HFF-Myc (cell line): ENCODE results near the gene SCG5.

Experiments used
- DNase-seq: peaks from one replicate; pipeline ENCODE4 v3.0.0-alpha.2; 2011; ENCODE audit warnings: low read depth; ENCODE audit errors: extremely low read depth
- H3K4me3 ChIP-seq: replicated peaks from 2 replicates; pipeline ENCODE4 v1.5.1; 2011; ENCODE audit warnings: low read depth, mild to moderate bottlenecking, control low read depth, low read length
- TF ChIP-seq, protein P1 (sequence below): IDR thresholded peaks from 2 replicates; pipeline ENCODE4 v1.5.1; 2012; ENCODE audit warnings: mild to moderate bottlenecking, low read depth, low read length, control low read depth; ENCODE audit errors: missing control alignments

SCG5 gene

DNA sequence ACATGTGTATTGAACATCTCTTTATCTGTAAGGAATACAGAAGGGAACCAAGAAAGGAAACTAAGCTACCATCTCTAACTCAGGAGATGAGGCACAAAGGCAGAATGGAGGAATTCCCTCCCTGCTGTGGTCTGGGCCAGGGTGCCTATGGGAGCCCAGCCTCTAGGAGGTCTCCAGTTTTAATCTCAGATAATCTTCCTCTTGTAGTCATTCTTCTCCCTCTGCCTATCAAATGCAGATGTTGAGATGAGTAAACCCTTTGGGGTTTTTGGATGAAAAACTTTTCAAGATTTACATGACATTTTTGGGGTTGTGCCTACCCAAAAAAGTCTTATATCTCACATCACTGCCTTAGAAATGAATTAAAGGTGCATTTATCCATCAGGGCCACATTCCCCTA is 23.3 kb downstream of the SCG5 start:
- no peak overlapping the region for H3K4me3 ChIP-seq
- TF ChIP-seq, protein P1, sequence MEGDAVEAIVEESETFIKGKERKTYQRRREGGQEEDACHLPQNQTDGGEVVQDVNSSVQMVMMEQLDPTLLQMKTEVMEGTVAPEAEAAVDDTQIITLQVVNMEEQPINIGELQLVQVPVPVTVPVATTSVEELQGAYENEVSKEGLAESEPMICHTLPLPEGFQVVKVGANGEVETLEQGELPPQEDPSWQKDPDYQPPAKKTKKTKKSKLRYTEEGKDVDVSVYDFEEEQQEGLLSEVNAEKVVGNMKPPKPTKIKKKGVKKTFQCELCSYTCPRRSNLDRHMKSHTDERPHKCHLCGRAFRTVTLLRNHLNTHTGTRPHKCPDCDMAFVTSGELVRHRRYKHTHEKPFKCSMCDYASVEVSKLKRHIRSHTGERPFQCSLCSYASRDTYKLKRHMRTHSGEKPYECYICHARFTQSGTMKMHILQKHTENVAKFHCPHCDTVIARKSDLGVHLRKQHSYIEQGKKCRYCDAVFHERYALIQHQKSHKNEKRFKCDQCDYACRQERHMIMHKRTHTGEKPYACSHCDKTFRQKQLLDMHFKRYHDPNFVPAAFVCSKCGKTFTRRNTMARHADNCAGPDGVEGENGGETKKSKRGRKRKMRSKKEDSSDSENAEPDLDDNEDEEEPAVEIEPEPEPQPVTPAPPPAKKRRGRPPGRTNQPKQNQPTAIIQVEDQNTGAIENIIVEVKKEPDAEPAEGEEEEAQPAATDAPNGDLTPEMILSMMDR, result no peak
- no peak for DNase-seq

DNA sequence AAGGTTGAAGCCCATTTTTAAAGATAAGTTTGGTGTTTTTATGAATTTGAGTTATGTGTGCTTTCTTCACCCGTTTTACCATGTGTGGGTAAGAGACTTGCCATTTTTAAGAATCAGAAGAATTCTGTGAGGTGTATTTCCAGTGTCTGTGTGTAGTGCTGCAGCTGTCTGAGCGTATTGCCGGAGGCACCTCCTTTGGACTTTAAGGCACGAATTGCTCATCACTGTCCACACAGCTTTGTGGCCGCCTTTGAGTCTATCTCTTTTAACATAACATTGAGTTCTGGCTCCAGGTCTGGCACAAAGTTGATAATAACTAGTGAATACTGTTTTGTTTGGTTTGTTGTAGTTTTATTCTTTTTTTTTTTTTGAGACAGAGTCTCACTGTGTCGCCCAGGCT is 25.8 kb downstream of the SCG5 start:
- TF ChIP-seq, protein P1, result no peak
- DNase-seq, result no peak
- H3K4me3 ChIP-seq, result no peak overlapping the region

DNA sequence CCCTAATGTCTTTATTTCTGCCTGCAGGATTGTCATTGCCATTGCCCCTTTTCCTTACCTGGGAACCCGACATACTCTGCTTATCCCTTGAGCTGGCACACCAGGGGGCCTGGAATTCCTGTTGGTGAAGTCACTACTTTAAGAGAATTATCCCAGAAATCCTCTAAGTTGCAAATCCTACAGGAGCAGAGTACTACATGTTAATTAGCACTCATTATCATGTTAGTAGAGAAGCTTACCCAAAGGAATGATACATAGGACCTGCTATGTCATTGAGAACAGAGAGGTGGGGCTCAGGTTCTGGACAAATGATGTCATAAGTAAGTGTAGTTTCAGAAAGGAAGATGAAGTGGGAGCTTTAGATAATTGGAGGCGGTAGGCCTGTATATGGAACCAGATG is 27.4 kb downstream of the SCG5 start:
- DNase-seq, result no peak

DNA sequence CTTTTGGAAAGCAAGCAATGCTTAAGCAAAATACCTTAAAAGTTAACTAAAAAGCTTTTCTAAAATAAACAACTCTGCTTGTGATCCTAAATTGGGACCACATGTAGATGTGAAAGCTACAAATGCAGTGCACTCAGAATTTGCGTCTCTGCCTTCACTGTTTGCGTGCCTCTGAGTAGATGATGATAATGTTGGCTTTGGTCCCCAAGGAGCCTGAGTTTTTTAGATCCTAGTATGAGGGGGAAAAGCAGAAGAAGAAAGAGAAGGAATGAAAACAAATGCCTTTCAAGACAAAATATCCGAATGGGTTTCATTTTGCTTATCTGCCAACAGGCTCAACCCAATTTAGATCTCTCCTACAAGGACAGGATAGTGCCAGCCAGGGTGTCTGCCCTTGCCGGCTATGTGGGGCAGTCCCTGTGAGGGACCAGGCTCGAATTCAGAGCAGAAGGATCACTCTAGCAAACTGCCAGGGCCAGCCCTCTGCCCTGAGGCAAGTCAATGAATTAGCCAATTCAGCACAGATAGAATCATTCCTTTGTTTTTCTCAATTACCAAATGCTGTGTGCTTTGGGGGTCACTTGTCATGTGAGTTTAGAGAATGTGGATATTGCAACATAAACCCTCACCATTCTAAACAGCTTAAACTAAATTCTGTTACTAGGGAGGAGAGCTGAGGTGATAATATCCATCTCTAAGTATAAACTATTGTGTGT is 28.5 kb downstream of the SCG5 start:
- no peak overlapping the region for H3K4me3 ChIP-seq
- TF ChIP-seq, protein P1, result no peak
- DNase-seq, result no peak

More for the DNA sequence above, 27.4 kb downstream of the SCG5 start:
- TF ChIP-seq, protein P1, result no peak
- no peak overlapping the region for H3K4me3 ChIP-seq

DNA sequence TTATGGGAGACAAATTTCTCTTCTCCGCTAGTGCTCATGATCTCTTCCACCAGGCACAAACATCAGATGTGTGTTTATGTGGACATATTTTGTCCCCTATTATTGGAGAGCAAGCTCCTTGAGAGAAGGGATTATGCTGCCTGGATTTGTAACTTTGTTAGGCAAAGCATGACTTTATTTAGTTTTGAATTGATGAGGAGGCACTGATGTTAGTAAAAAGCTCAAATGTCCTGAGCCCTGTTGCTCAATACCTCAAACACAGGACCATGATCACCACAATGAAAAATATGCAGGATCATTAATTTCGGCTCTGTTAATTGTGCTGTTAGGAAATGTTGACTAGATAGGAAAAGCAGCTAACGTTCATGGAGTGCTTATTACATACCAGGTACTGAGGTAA is 29.1 kb downstream of the SCG5 start:
- H3K4me3 ChIP-seq, result no peak overlapping the region
- no peak for DNase-seq
- TF ChIP-seq, protein P1, result no peak

DNA sequence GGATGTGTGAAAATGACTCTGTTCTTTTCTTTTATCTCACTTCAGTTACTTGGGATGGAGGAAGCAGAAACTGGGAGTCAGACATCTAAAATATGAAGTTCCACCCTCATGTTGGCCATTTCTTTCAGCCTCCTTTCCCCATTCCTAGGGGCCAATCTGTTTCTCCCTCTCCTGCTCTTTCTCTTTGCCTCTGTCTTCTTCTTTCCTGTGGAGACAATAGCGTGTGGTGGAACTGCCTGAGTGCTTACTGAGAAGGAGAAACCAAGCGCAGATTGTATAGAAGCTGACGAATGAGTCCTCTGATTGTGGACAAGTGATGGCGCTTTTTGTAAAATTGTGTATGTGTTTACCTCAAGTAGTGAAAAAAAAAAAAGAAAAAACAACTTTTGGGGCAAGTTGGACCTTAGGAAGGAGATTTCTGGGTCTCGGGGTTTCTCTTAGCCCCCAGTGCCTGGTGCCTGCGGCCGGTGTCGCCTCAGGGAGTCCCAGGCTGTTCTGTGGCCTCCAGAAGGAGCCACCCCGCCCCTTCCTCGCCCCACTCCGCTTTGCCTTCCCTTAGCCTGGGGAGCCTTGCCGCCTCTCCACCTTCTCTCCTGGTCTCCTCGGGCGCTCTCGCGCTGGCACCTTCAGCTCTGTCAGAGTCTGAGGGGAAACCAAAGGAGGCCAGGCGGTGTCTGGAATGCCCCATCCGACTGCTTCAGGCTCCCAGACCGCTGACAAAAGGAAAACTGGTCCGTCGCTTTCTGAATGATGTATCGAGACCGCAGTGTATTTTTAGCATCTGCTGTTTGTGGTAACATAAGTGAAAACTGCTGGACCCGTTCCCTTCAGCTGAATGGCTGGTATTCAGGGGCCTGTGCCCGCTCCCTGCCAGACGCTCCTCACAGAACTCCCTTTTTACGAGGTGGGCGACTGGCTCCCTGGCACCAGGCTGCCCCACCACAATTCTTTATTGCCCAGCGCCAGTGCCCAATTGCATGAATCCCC is 30.1 kb downstream of the SCG5 start:
- DNase-seq, result no peak
- no peak overlapping the region for H3K4me3 ChIP-seq
- TF ChIP-seq, protein P1, result no peak
